GM12878 (cell line): ENCODE measurements around the gene AMMECR1. TPM values are rescaled to one million over a fixed set of nuclear protein-coding genes. Genes with fewer than 3 reads are reported as not detected.

Source experiments
- ATAC-seq: fragments of 200-7000 bp; cut with Tn5 transposase; 3 replicates; pipeline ENCODE4 v1.9.1; 2020; ENCODE audit warnings: mild to moderate bottlenecking, moderate library complexity
- BruUV-seq: library from RNA; stranded (reverse); fragments of 400-500 nt; replicated peaks from 2 replicates; lab custom pipeline; 2021; lab: Mats Ljungman, UMichigan
- CTCF ChIA-PET: fragments of 300-600 bp; sonication (Branson Sonifier 250); formaldehyde crosslinking; extraction: SDS; loops from one replicate; lab custom pipeline; 2021; ENCODE audit warnings: inconsistent platforms; lab: Yijun Ruan, JAX
- POLR2A ChIA-PET: fragments of 350-600 bp; formaldehyde crosslinking; extraction: SDS; loops from one replicate; lab custom pipeline; 2021; ENCODE audit warnings: inconsistent platforms; lab: Charles Lee
- RAD21 ChIA-PET: fragments of 300-600 bp; sonication (Branson Sonifier 250); formaldehyde crosslinking; loops from one replicate; lab custom pipeline; 2023; ENCODE audit warnings: antibody characterized with exemption; ENCODE audit not compliant: unreplicated experiment; lab: Charles Lee
- SMC1A ChIA-PET: fragments of 300-600 bp; sonication (Branson Sonifier 250); formaldehyde crosslinking; loops from one replicate; lab custom pipeline; 2023; ENCODE audit not compliant: unreplicated experiment, uncharacterized antibody; lab: Charles Lee
- DNase-seq: peaks from one replicate; pipeline ENCODE4 v3.0.0-alpha.2; 2011; ENCODE audit warnings: low read depth, low spot score
- FAIRE-seq: peaks from 3 replicates; lab custom pipeline; 2011; peaks lifted over from hg19 to GRCh38; lab: Jason Lieb, UNC
- H2AFZ ChIP-seq: 2 replicates; pipeline ENCODE4 v1.6.0; 2011; ENCODE audit warnings: low read depth, low read length, control low read depth; ENCODE audit not compliant: control insufficient read depth
- H3K27ac ChIP-seq: 2 replicates; pipeline ENCODE4 v1.5.1; 2011; ENCODE audit warnings: control low read depth; ENCODE audit not compliant: control insufficient read depth, insufficient read depth
- H3K27me3 ChIP-seq, 2 experiments: replicated peaks in 1 of 2; 2 replicates each; pipeline versions ENCODE4 v1.6.0 to v1.6.1; 2011; ENCODE audit warnings: low read length in 1 of 2; ENCODE audit not compliant: control insufficient read depth in 2 of 2, insufficient read depth in 2 of 2
- H3K36me3 ChIP-seq, 2 experiments: 2 replicates each; pipeline ENCODE4 v1.5.1; 2011; ENCODE audit warnings: low read length in 1 of 2; ENCODE audit not compliant: control insufficient read depth in 2 of 2, insufficient read depth in 2 of 2
- H3K4me1 ChIP-seq: 2 replicates; pipeline ENCODE4 v1.6.1; 2011; ENCODE audit warnings: mild to moderate bottlenecking, low read length, moderate library complexity, mixed read lengths; ENCODE audit not compliant: control insufficient read depth, insufficient read depth
- H3K4me2 ChIP-seq: 2 replicates; pipeline ENCODE4 v1.6.0; 2011; ENCODE audit warnings: control low read depth; ENCODE audit not compliant: control insufficient read depth, insufficient read depth
- H3K4me3 ChIP-seq: fragments of 200-600 bp; sonication (generic); 2 replicates; pipeline ENCODE4 v1.5.1; 2016
- H3K79me2 ChIP-seq: 2 replicates; pipeline ENCODE4 v1.6.0; 2011; ENCODE audit warnings: low read length; ENCODE audit not compliant: control insufficient read depth, insufficient read depth
- H3K9ac ChIP-seq: 2 replicates; pipeline ENCODE4 v1.8.0; 2011; ENCODE audit warnings: low read length, control low read depth, mixed read lengths; ENCODE audit not compliant: control insufficient read depth, insufficient read depth
- H3K9me3 ChIP-seq: replicated peaks from 3 replicates; pipeline ENCODE4 v1.5.1; 2011; ENCODE audit warnings: mild to moderate bottlenecking, low read length; ENCODE audit not compliant: control insufficient read depth, insufficient read depth
- H4K20me1 ChIP-seq: 2 replicates; pipeline ENCODE4 v1.6.0; 2011; ENCODE audit not compliant: control insufficient read depth, insufficient read depth
- ASH2L ChIP-seq: fragments of 300-600, 200-600 bp; sonication (generic); IDR thresholded peaks from 2 replicates; pipeline ENCODE4 v1.6.1; 2017; ENCODE audit warnings: low read depth, mild to moderate bottlenecking, borderline replicate concordance
- BACH1 ChIP-seq: fragments of 450-650 bp; IDR thresholded peaks from 2 replicates; pipeline ENCODE4 v1.6.1; 2017; ENCODE audit warnings: mild to moderate bottlenecking, borderline replicate concordance
- BHLHE40 ChIP-seq, 2 experiments: fragments of 450-650 bp in 1 of 2; IDR thresholded peaks; 2 replicates each; pipeline ENCODE4 v1.6.1; 2011 to 2017; ENCODE audit warnings: low read depth in 2 of 2, borderline replicate concordance in 1 of 2, improper control_type of control experiment in 1 of 2, low read length in 1 of 2, mild to moderate bottlenecking in 1 of 2
- CHD2 ChIP-seq: IDR thresholded peaks from 2 replicates; pipeline ENCODE4 v1.6.1; 2011; ENCODE audit warnings: low read depth, low read length, improper control_type of control experiment, borderline replicate concordance
- FOXM1 ChIP-seq: IDR thresholded peaks from 2 replicates; pipeline ENCODE4 v1.6.1; 2012; ENCODE audit warnings: low read depth, mild to moderate bottlenecking, inconsistent platforms, low read length, moderate library complexity
- MEF2A ChIP-seq: IDR thresholded peaks from 2 replicates; pipeline ENCODE4 v1.6.1; 2011; ENCODE audit warnings: low read depth, mild to moderate bottlenecking, low read length, moderate library complexity; ENCODE audit not compliant: insufficient read depth
- MTA3 ChIP-seq: IDR thresholded peaks from 2 replicates; pipeline ENCODE4 v1.6.1; 2012; ENCODE audit warnings: low read length, inconsistent platforms, borderline replicate concordance
- NR2C2 ChIP-seq: IDR thresholded peaks from 2 replicates; pipeline ENCODE4 v1.6.1; 2011; ENCODE audit warnings: borderline replicate concordance, low read depth; ENCODE audit not compliant: control insufficient read depth, insufficient read length
- NR2F1 ChIP-seq: fragments of 450-650 bp; conservative IDR thresholded peaks from 2 replicates; pipeline ENCODE4 v1.6.1; 2017; ENCODE audit warnings: mild to moderate bottlenecking
- NRF1 ChIP-seq: conservative IDR thresholded peaks from 2 replicates; pipeline ENCODE4 v1.6.1; 2011; ENCODE audit warnings: mild to moderate bottlenecking, low read depth, low read length, improper control_type of control experiment
- RAD51 ChIP-seq: fragments of 450-650 bp; IDR thresholded peaks from 2 replicates; pipeline ENCODE4 v1.6.1; 2016; ENCODE audit warnings: moderate library complexity, mild to moderate bottlenecking, inconsistent platforms
- SMAD5 ChIP-seq: IDR thresholded peaks from 2 replicates; pipeline ENCODE4 v1.6.1; 2016; ENCODE audit warnings: antibody characterized with exemption, low read depth
- SPI1 ChIP-seq: IDR thresholded peaks from 2 replicates; pipeline ENCODE4 v1.6.1; 2011; ENCODE audit warnings: low read depth, mild to moderate bottlenecking, low read length, moderate library complexity, borderline replicate concordance; ENCODE audit not compliant: insufficient read depth
- SREBF1 ChIP-seq: IDR thresholded peaks from 2 replicates; pipeline ENCODE4 v1.6.1; 2012; ENCODE audit warnings: mild to moderate bottlenecking, low read length
- SRF ChIP-seq, 2 experiments: IDR thresholded peaks; 2 replicates each; pipeline ENCODE4 v1.6.1; 2011; ENCODE audit warnings: low read depth in 2 of 2, low read length in 2 of 2, mild to moderate bottlenecking in 1 of 2, moderate library complexity in 1 of 2
- STAT3 ChIP-seq: IDR thresholded peaks from 2 replicates; pipeline ENCODE4 v1.6.1; 2011; ENCODE audit warnings: low read depth, low read length, improper control_type of control experiment
- WRNIP1 ChIP-seq: IDR thresholded peaks from 2 replicates; pipeline ENCODE4 v1.6.1; 2011; ENCODE audit warnings: low read depth, low read length, improper control_type of control experiment, borderline replicate concordance
- YBX1 ChIP-seq: fragments of 450-650 bp; IDR thresholded peaks from 2 replicates; pipeline ENCODE4 v1.6.1; 2016; ENCODE audit warnings: antibody characterized with exemption
- WGBS: methylation state at CpG from one replicate; pipeline ENCODE4 v1.1.6; 2016; ENCODE audit warnings: low lambda C conversion rate; ENCODE audit not compliant: insufficient replicate concordance, insufficient coverage; ENCODE audit errors: missing lambda C conversion rate; 5-methylcytosine and 5-hydroxymethylcytosine counted together
- in situ Hi-C: fragments of 300-500 bp; cut with MboI; formaldehyde crosslinking; loops from 9 replicates; pipeline ENCODE4 v1.14.3; 2018; ENCODE audit warnings: mixed read lengths
- intact Hi-C: fragments of 100-400 bp; cut with micrococcal nuclease; formaldehyde crosslinking; loops from one replicate; pipeline ENCODE4 v1.14.2; 2022; ENCODE audit not compliant: unreplicated experiment
- polyA plus RNA-seq, 11 experiments: library from polyadenylated mRNA; depleted of rRNA in 4 of 11; unstranded in 6 of 11; stranded (reverse) in 5 of 11; fragments of >200 nt; fragmentation: Nextera tagmentation in 4 of 11; fragmentation: Illumina TruSeq in 1 of 11; extraction: Ambion mirVana in 4 of 11; extraction: Trizol in 1 of 11; gene quantifications; 1 replicate in 1 of 11; 2 replicates in 10 of 11; pipeline versions ENCODE4 v1.2.1 to v1.2.3, GENCODE V29; 2011 to 2016; ENCODE audit warnings: inconsistent platforms in 2 of 11, missing spikeins in 2 of 11, low read depth in 1 of 11
- total RNA-seq, 4 experiments: library from RNA; depleted of rRNA in 3 of 4; stranded (reverse); fragments of >200 nt in 3 of 4; fragmentation: Illumina TruSeq in 1 of 4; extraction: Trizol in 1 of 4; gene quantifications; 2 replicates each; pipeline versions ENCODE4 v1.2.1 to v1.2.3, GENCODE V29; 2013 to 2021
- TF ChIP-seq, protein P1 (sequence below): IDR thresholded peaks from 2 replicates; pipeline ENCODE4 v1.6.1; 2011; ENCODE audit warnings: low read depth, mild to moderate bottlenecking, low read length, moderate library complexity, borderline replicate concordance; ENCODE audit errors: extremely low read depth
- TF ChIP-seq, protein P2 (sequence below): fragments of 150-350 bp; IDR thresholded peaks from 2 replicates; pipeline ENCODE4 v1.6.1; 2014; ENCODE audit warnings: mild to moderate bottlenecking, low read depth, low read length

Gene AMMECR1
- total and polyA plus RNA-seq, 10 of the 15 experiments (the other 5 are each of a cell fraction or from before 2014, with no cell fraction given), result 4.9 to 25.6 (median 10.7) TPM

- TF ChIP-seq, protein P1, sequence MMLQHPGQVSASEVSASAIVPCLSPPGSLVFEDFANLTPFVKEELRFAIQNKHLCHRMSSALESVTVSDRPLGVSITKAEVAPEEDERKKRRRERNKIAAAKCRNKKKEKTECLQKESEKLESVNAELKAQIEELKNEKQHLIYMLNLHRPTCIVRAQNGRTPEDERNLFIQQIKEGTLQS, result no peak
- TF ChIP-seq MEF2A, result no peak
- TF ChIP-seq BHLHE40 (IDR thresholded peaks at IDR 0.05; ENCODE audit: borderline replicate concordance in 1 of 2, low read depth in 2 of 2, low read length in 1 of 2), result no peak
- no peak for TF ChIP-seq RAD51
- no peak for TF ChIP-seq SREBF1
- TF ChIP-seq NR2C2, result no peak
Measured at GRCh38 chrX:110341189-110342035, 23.5 kb upstream of the AMMECR1 start (continued).

GRCh38 chrX:110338935-110339334, 21.1 kb upstream of the AMMECR1 start:
- H3K9ac ChIP-seq, result no peak overlapping the region
- TF ChIP-seq FOXM1, result no peak
- TF ChIP-seq, protein P2, sequence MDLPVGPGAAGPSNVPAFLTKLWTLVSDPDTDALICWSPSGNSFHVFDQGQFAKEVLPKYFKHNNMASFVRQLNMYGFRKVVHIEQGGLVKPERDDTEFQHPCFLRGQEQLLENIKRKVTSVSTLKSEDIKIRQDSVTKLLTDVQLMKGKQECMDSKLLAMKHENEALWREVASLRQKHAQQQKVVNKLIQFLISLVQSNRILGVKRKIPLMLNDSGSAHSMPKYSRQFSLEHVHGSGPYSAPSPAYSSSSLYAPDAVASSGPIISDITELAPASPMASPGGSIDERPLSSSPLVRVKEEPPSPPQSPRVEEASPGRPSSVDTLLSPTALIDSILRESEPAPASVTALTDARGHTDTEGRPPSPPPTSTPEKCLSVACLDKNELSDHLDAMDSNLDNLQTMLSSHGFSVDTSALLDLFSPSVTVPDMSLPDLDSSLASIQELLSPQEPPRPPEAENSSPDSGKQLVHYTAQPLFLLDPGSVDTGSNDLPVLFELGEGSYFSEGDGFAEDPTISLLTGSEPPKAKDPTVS, result no peak
- TF ChIP-seq CHD2, result no peak
- no peak for TF ChIP-seq WRNIP1
- TF ChIP-seq YBX1, result no peak
- no peak for TF ChIP-seq NRF1
- no peak for TF ChIP-seq SPI1
- no peak for TF ChIP-seq STAT3
- no peak for TF ChIP-seq ASH2L
- TF ChIP-seq BACH1, result no peak
- no peak for TF ChIP-seq NR2F1
- TF ChIP-seq SRF (IDR thresholded peaks at IDR 0.05; ENCODE audit: low read depth in 2 of 2, low read length in 2 of 2), result no peak
- TF ChIP-seq MTA3, result no peak
- no peak for TF ChIP-seq SMAD5
- TF ChIP-seq, all 136 proteins: peak for 0
- 74% methylated on average over 4 of the region's 4 CpGs for WGBS
- ChIA-PET POLR2A (no interaction called here), RAD21 (no interaction called here), SMC1A (interaction anchor here (0.5 kb wide), 1 partner anchor 432 kb away, joined by 3 read pairs; no protein-coding TSS in a partner anchor), CTCF (no interaction called here)
- Histone ChIP-seq H3K9me3 (no peaks in the 10 kb centered on the region; the same call in 2 of the 3 replicates), H3K4me2 (no peak overlapping the region), H3K4me1 (no peaks in the 10 kb centered on the region), H3K79me2 (no peaks in the 10 kb centered on the region), H3K4me3 (no peak overlapping the region), H3K27ac (no peak overlapping the region), H2AFZ (no peak overlapping the region), H3K27me3 (no peaks in the 10 kb centered on the region), H3K36me3 (no peaks in the 10 kb centered on the region), H4K20me1 (no peaks in the 10 kb centered on the region)
- ATAC-seq, result no peak
- DNase-seq, result no peak
- in situ Hi-C loops, result no loop called here
- no peak for FAIRE-seq
- no TSS peak for BruUV-seq
- intact Hi-C loops, result no loop called here
